ENCODE measurements around the gene TSEN54.
A peak's percentile ranks its signal among the peaks of the same experiment; 100 is the strongest.

Gene TSEN54

DNA sequence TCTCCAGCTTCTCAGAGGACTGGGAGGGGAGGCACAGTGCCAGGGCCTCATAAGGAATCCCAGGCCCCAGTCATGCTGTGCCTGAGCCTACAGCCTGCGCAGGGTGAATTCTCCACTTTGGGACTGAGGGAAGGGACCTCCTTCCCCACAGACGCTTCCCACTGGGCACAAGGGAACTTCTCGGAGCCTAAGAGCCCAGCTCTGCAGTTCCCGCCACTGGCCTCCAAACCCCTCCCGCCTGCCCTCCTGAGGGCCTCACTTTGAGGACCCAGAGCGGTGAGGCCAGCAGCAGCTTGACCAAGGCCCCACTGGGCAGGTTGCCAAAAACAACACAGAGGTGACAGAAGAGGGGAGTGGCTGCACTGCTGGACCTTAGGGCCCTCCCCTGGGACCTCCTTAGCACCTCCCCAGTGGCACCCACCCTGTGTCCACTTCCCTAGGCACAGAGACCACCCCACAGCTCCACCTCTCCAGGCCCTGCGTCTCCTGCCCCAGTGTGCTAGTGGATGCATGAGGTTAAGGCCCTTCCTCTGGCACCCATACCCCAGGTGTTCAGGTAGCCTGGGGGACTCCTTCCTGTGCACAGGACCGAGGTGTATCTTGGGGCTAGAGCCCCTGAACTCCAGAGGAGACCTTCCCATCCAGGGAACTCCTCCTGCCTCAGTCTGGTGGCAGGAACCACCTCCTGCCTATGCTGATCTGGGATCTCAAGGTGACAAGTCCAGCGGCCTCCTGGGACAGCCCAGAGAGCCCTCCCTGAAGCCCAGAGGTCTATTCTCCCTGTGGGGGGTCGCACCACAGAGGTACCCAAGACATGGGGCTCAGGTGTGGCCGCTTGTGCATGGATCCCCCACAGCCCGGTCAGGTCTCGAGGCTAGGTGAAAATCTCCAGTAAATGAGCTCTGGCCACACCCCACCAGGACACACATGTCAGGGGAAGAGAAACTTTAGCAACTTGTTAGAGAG, 4.4 kb upstream of the TSEN54 start:
- H3K9me3 ChIP-seq (ENCODE audit: control insufficient read depth, low read length) = no peaks in the 10 kb centered on the region
- H3K27ac ChIP-seq (ENCODE audit: insufficient read depth, low read depth, low read length, poor library complexity, severe bottlenecking) = no peak overlapping the region
- no peaks in the 10 kb centered on the region for H3K36me3 ChIP-seq (ENCODE audit: control insufficient read depth, insufficient read depth, low read length)
- WGBS, 2 experiments = 86 to 87% methylated on average over 13 of the region's 13 CpGs
- no peak overlapping the region for H3K4me3 ChIP-seq (ENCODE audit: insufficient read depth, low read depth, low read length)
- peaks cover 6% of the 10 kb centered on the region for H3K4me1 ChIP-seq (ENCODE audit: control insufficient read depth, insufficient read depth, low read length)
- H3K27me3 ChIP-seq (ENCODE audit: control insufficient read depth, insufficient read depth, low read length, poor library complexity, severe bottlenecking) = no peaks in the 10 kb centered on the region

DNA sequence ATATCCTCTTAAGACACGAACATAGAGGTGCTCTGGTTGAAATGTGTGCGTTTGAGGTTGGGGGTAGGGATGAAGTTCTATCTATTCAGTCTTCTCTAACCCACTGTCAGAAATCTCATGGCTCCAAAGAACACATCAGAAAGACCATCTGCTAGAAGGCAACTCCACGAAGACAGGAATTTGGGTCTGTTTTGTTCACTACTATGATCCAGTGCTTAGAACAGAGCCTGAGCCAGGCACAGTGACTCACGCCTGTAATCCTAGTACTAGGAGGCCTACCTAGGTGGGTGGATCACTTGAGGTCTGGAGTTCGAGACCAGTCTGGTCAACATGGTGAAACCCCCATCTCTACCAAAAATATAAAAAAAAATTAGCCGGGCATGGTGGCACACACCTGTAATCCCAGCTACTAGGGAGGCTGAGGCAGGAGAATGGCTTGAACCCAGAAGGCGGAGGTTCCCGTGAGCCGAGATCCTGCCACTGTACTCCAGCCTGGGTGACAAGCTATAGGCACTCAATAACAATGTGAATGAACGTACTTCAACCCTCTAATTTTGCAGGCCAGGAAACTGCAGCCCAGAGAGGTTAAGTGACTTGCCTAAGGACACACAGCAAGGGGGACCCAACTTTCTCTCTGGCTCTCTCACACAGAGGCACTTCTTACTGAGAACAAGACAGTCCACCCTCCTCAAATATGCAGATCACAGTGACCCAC, 3.2 kb upstream of the TSEN54 start:
- Histone ChIP-seq H3K36me3 (ENCODE audit: control insufficient read depth, insufficient read depth, low read length) (no peaks in the 10 kb centered on the region), H3K27me3 (ENCODE audit: control insufficient read depth, insufficient read depth, low read length, poor library complexity, severe bottlenecking) (no peaks in the 10 kb centered on the region), H3K27ac (ENCODE audit: insufficient read depth, low read depth, low read length, poor library complexity, severe bottlenecking) (no peak overlapping the region), H3K4me3 (ENCODE audit: insufficient read depth, low read depth, low read length) (no peak overlapping the region), H3K4me1 (ENCODE audit: control insufficient read depth, insufficient read depth, low read length) (peaks cover 6% of the 10 kb centered on the region), H3K9me3 (ENCODE audit: control insufficient read depth, low read length) (no peaks in the 10 kb centered on the region)
- 82 to 84% methylated on average over 8 of the region's 10 CpGs for WGBS, 2 experiments

- Histone ChIP-seq H3K27ac (ENCODE audit: insufficient read depth, low read depth, low read length, poor library complexity, severe bottlenecking) (no peak overlapping the region), H3K4me1 (ENCODE audit: control insufficient read depth, insufficient read depth, low read length) (peaks cover 6% of the 10 kb centered on the region), H3K4me3 (ENCODE audit: insufficient read depth, low read depth, low read length) (peak overlapping the region; percentile 61), H3K9me3 (ENCODE audit: control insufficient read depth, low read length) (no peaks in the 10 kb centered on the region), H3K27me3 (ENCODE audit: control insufficient read depth, insufficient read depth, low read length, poor library complexity, severe bottlenecking) (no peaks in the 10 kb centered on the region), H3K36me3 (ENCODE audit: control insufficient read depth, insufficient read depth, low read length) (no peaks in the 10 kb centered on the region)
- WGBS, 2 experiments = 94 to 96% methylated on average over 17 of the region's 17 CpGs
Observed at GRCh38 chr17:75513641-75514000, 2.7 kb upstream of the TSEN54 start.

- 20 to 23% methylated on average over 15 of the region's 15 CpGs for WGBS, 2 experiments
- H3K36me3 ChIP-seq (ENCODE audit: control insufficient read depth, insufficient read depth, low read length) = no peaks in the 10 kb centered on the region
- no peaks in the 10 kb centered on the region for H3K9me3 ChIP-seq (ENCODE audit: control insufficient read depth, low read length)
- peaks cover 6% of the 10 kb centered on the region for H3K4me1 ChIP-seq (ENCODE audit: control insufficient read depth, insufficient read depth, low read length)
- no peak overlapping the region for H3K27ac ChIP-seq (ENCODE audit: insufficient read depth, low read depth, low read length, poor library complexity, severe bottlenecking)
- H3K27me3 ChIP-seq (ENCODE audit: control insufficient read depth, insufficient read depth, low read length, poor library complexity, severe bottlenecking) = no peaks in the 10 kb centered on the region
- peak overlapping the region; percentile 61 for H3K4me3 ChIP-seq (ENCODE audit: insufficient read depth, low read depth, low read length)
Observed at GRCh38 chr17:75514299-75514918, 1.9 kb upstream of the TSEN54 start.

DNA sequence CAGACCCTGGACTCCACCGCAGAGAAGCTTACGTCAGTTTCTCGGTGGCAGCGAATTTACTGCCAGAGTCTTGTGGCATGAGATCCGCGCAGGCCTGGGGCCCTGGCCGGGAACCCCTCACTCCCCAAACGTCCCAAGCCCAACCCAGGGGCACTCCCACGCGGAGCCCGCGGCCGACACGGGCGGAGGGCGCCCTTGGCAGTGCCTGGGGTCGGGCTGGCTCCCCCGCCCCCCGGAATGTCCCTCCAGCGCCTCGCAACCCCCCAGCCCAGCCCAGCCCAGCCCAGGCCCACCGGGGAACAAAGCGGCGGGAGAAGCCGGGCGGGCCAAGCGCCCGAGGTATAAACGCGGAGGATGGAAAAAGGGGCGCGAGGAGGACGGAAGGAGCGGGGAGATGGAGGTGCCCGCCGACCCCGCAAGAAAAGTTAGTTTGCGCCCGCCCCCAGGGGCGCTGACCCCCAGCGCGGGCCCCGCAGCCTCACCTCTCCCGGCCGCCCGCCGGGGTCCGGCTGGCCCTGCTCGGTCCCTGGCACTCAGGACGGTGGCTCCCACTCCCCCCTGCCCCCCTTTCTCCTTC, 1.3 kb upstream of the TSEN54 start:
- H3K4me1 ChIP-seq (ENCODE audit: control insufficient read depth, insufficient read depth, low read length) = peaks cover 6% of the 10 kb centered on the region
- WGBS, 2 experiments = 0% methylated on average over 50 of the region's 50 CpGs

DNA sequence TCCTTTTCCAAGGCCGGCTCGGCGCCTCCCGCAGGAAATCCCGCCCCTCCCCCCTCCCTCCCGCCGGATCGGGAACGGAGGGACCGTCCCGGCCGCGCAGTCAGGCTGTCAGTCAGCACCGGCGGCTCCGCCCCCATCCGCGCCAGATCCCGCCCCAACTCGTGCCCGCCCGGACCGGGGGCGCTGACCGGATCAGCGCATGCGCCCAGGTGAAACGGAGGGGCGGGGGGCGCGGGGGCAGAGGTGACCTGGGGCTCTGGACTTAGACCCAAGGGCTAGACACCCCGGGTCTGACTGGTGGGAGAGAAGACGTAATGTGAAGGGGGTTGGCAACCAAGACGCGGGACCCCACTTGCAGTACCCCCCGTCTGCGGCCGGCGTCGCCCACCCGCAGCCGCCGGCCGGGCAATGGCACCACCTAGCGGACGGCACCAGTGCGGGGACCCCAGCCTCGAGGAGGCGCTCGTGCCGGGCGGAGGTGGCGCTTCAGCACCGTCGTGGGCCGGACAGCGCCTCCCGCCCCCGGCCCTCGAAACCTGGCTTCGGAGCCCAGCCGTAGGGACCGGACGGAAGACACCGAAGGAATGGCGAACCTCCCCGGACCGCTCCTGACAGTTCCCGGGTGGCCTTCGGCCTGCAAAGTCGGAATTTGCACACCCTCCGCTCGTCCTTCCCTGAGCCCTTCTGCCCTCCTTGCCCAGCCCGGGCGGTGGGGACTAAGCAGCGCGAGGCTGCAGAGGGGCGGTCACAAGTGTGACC, 653 bp upstream of the TSEN54 start, which contains the start of gene CASKIN2:
TSS of gene CASKIN2 (minus strand) at position 42 of the 759 bp plus-strand sequence. CDS start 1,733 bp downstream, outside the sequence.
- Histone ChIP-seq H3K36me3 (ENCODE audit: control insufficient read depth, insufficient read depth, low read length) (no peaks in the 10 kb centered on the region), H3K9me3 (ENCODE audit: control insufficient read depth, low read length) (no peaks in the 10 kb centered on the region), H3K27ac (ENCODE audit: insufficient read depth, low read depth, low read length, poor library complexity, severe bottlenecking) (no peak within 1 kb of the TSS), H3K4me1 (ENCODE audit: control insufficient read depth, insufficient read depth, low read length) (peaks cover 6% of the 10 kb centered on the region), H3K27me3 (ENCODE audit: control insufficient read depth, insufficient read depth, low read length, poor library complexity, severe bottlenecking) (no peaks in the 10 kb centered on the region), H3K4me3 (ENCODE audit: insufficient read depth, low read depth, low read length) (peak within 1 kb of the TSS; percentile 61)
- WGBS, 2 experiments = 0 to 1% methylated on average over 78 of the region's 78 CpGs

More for the DNA sequence above, 1.3 kb upstream of the TSEN54 start:
- no peaks in the 10 kb centered on the region for H3K27me3 ChIP-seq (ENCODE audit: control insufficient read depth, insufficient read depth, low read length, poor library complexity, severe bottlenecking)
- H3K9me3 ChIP-seq (ENCODE audit: control insufficient read depth, low read length) = no peaks in the 10 kb centered on the region
- no peak overlapping the region for H3K27ac ChIP-seq (ENCODE audit: insufficient read depth, low read depth, low read length, poor library complexity, severe bottlenecking)
- no peaks in the 10 kb centered on the region for H3K36me3 ChIP-seq (ENCODE audit: control insufficient read depth, insufficient read depth, low read length)
- H3K4me3 ChIP-seq (ENCODE audit: insufficient read depth, low read depth, low read length) = peak overlapping the region; percentile 61

DNA sequence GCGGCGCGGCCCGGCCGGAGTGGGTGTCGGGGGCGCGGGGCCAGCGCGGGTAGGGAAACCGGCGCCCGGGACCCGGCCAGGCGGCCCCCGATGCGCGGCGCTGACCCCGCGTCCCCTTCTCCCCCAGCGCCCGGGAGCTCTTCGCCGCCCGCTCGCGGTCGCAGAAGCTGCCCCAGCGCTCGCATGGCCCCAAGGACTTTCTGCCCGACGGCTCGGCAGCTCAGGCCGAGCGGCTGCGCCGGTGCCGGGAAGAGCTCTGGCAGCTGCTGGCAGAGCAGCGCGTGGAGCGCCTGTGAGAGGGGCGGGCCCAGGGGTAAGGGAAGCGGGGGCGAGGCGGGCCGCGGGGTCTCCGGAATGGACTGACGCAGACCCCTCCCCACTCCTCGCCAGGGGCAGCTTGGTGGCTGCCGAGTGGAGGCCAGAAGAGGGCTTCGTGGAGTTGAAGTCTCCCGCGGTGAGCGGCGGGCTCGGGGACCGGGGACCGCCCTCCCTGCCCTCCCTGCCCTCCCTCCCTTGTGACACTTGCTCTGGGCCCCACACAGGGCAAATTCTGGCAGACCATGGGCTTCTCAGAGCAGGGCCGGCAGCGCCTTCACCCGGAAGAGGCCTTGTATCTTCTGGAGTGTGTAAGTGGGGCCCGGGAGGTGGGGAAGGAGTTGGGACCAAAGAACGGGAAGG, 430 bp downstream of the TSEN54 start:
- H3K27ac ChIP-seq (ENCODE audit: insufficient read depth, low read depth, low read length, poor library complexity, severe bottlenecking) = no peak overlapping the region
- H3K36me3 ChIP-seq (ENCODE audit: control insufficient read depth, insufficient read depth, low read length) = no peaks in the 10 kb centered on the region
- peaks cover 6% of the 10 kb centered on the region for H3K4me1 ChIP-seq (ENCODE audit: control insufficient read depth, insufficient read depth, low read length)
- H3K4me3 ChIP-seq (ENCODE audit: insufficient read depth, low read depth, low read length) = peak overlapping the region; percentile 61
- H3K9me3 ChIP-seq (ENCODE audit: control insufficient read depth, low read length) = no peaks in the 10 kb centered on the region
- H3K27me3 ChIP-seq (ENCODE audit: control insufficient read depth, insufficient read depth, low read length, poor library complexity, severe bottlenecking) = no peaks in the 10 kb centered on the region
- WGBS, 2 experiments = 0% methylated on average over 65 of the region's 65 CpGs

- H3K9me3 ChIP-seq (ENCODE audit: control insufficient read depth, low read length) = no peaks in the 10 kb centered on the region
- 33 to 34% methylated on average over 10 of the region's 10 CpGs for WGBS, 2 experiments
- H3K36me3 ChIP-seq (ENCODE audit: control insufficient read depth, insufficient read depth, low read length) = peaks cover 3% of the 10 kb centered on the region
- H3K4me3 ChIP-seq (ENCODE audit: insufficient read depth, low read depth, low read length) = peak overlapping the region; percentile 61
- H3K27ac ChIP-seq (ENCODE audit: insufficient read depth, low read depth, low read length, poor library complexity, severe bottlenecking) = no peak overlapping the region
- no peaks in the 10 kb centered on the region for H3K27me3 ChIP-seq (ENCODE audit: control insufficient read depth, insufficient read depth, low read length, poor library complexity, severe bottlenecking)
- H3K4me1 ChIP-seq (ENCODE audit: control insufficient read depth, insufficient read depth, low read length) = peaks cover 6% of the 10 kb centered on the region
Observed at GRCh38 chr17:75517297-75517865, 1.1 kb downstream of the TSEN54 start.

DNA sequence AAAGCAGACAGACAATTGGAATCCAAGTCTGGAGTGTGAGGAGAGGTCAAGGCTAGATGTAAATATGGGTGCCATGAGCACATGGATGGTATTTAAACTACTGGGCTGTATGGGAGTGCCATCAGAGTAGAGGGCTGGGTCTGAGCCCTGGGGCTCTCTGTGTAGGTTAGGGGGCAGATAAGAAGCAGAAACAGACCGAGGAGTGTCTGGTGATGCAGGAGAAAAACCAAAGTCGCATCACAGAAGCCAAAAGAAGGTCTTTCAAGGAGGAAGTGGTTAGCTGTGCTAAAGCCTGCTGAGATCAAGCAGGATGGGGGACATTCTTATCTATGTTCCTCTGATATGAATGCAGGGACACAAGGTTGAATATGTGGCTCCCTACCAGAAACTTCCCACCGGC, 1.9 kb downstream of the TSEN54 start:
- H3K27me3 ChIP-seq (ENCODE audit: control insufficient read depth, insufficient read depth, low read length, poor library complexity, severe bottlenecking) = no peaks in the 10 kb centered on the region
- no peaks in the 10 kb centered on the region for H3K9me3 ChIP-seq (ENCODE audit: control insufficient read depth, low read length)
- H3K4me3 ChIP-seq (ENCODE audit: insufficient read depth, low read depth, low read length) = no peak overlapping the region
- peaks cover 3% of the 10 kb centered on the region for H3K36me3 ChIP-seq (ENCODE audit: control insufficient read depth, insufficient read depth, low read length)
- H3K4me1 ChIP-seq (ENCODE audit: control insufficient read depth, insufficient read depth, low read length) = peaks cover 6% of the 10 kb centered on the region
- no peak overlapping the region for H3K27ac ChIP-seq (ENCODE audit: insufficient read depth, low read depth, low read length, poor library complexity, severe bottlenecking)
- 95% methylated on average over 3 of the region's 3 CpGs for WGBS, 2 experiments
